GM18909 (cell line): ENCODE data around the gene KHSRP.
"Not testable (repeated sequence)": the region's sequence is repeated elsewhere in the genome, so short reads cannot be mapped to it uniquely, and the experiment has no call there.

ENCODE experiments used
- ATAC-seq: cut with Tn5 transposase; IDR thresholded peaks from one replicate; pipeline ENCODE4 v1.9.1; 2021; ENCODE audit warnings: mild to moderate bottlenecking; ENCODE audit not compliant: unreplicated experiment, poor library complexity

KHSRP gene

GRCh38 chr19:6421075-6422014, 3.3 kb downstream of the KHSRP start:
- no peak for ATAC-seq

- no peak for ATAC-seq
Observed at GRCh38 chr19:6418562-6418932, 6.1 kb downstream of the KHSRP start.

GRCh38 chr19:6417713-6418561, 6.7 kb downstream of the KHSRP start:
- no peak for ATAC-seq

- ATAC-seq: no peak
Observed at GRCh38 chr19:6416658-6417405, 7.8 kb downstream of the KHSRP start.

DNA sequence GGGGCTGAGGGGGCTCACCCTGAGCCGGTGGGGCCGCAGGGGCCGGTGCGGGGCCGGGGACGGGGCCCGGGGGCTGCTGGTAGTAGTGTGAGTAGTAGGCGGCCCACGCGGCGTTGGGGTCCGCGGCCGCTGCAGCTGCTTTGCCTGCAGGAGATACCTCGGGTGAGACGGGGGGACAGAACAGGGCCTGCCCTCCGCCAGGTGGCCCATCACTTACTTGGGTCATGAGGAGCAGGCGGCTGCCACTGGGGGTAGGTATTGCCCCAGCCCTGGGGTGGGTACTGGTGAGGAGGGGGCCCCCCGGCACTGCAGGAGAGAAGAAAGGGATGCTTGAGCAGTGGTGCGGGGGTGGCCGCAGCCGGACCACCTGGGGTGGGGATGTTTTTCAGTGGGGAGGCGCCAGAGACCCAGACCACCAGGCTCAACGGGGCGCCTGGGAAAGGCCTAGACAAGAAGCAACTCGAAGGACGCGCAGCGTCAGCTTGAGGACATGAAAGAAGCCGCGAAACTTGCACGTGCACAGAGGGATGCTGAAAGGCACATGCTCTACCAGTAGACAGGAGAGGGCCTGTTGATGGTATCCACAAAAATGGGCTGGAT, 8.9 kb downstream of the KHSRP start:
- no peak for ATAC-seq

GRCh38 chr19:6414793-6415590, 9.6 kb downstream of the KHSRP start:
- ATAC-seq: no peak

DNA sequence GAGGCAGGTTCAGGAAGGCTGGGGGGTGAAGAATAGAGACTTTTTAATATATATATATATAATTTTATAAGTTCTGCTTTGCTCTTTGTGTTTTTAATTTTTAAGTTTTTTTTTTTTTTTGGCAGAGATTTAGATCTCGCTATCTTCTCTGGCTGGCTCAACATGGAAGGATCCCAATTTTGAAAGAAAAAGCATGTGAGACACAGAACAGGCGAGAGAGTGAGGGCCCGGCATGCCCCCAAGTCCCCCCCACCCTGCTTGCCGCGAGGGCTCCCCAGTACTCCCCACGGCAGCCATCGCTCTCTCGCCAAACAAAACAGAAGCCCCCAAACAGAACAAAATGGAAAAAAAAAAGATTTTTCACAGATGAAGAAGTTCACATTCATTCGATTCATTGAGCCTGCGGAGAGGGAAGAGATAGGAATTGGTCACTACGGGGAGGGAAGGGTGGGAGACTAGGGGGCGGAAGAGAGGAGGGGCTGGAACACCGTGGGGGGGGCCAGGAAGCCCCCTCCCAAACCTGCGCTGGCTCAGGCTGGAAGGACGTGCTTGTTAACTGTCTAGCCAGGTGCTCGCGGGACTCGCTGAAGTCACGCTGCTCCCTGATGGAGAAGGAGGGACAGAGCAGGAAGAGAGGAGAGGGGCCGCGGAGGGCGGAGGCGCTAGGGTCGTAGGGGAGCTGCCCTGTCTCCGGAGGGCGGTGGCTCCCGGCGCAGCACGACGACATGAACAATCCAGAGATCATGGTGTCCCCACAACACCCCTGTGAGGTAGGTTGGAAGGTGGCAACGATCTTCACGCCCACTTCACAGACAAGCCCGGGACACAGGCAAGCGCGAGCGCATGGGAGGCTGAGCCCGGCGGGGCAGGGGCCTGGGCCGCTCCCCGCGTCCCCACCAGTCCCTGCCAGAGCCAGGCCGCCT, 10.6 kb downstream of the KHSRP start:
- no peak for ATAC-seq

- ATAC-seq: no peak
Observed at GRCh38 chr19:6413291-6413690, 11.3 kb downstream of the KHSRP start.

DNA sequence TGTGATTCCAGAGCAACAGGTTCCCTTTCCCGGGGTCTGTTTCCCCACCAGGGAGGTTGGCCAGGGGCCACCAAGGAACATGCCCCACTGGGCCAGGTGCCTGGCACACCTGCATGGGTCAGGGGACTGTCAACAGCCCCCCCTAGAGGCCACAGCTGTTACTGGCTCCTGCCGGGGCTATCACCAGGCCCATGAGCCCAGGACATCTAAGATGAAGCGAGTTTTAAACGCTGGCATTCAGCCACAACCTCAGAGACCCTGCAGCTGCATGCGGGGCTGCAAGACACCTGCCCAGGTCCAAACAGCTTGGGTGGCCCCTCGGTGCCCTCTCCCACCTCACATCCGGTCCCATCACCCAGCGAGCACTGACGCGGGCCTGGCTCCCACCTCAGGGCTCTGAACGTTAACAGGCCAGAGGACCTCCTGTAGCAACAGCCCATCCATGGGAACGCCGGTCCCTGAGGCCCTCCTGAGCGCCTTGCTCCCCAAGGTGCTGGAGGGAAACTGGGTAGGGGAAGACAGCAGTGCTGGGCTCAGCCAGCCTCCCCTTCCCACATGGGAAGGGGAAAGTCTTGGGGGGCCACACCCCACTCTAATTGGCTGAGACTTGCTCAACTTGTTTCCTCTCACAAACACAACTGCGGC, 12.0 kb downstream of the KHSRP start:
- ATAC-seq: no peak

DNA sequence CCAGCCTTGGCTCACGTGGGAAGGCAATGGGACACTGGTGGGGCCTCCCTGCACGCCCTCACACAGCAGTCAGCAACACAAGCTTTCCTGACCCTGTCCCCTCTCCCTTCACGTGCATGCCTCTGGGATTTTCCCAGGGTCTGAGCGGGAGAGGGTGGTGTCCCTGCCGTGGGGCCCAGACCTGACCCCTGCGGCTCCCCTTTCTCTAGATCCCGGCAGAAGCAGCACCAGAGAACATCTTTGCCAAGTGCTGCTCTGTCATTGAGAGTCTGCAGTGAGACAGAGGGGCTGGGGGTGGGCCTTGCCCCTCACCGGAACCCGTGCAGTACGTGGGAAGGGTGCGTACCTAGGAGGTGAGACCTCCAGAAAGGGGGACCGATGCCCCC, 12.6 kb downstream of the KHSRP start:
- ATAC-seq: no peak

- no peak for ATAC-seq
Observed at GRCh38 chr19:6409346-6409745, 15.3 kb downstream of the KHSRP start.

- ATAC-seq: no peak
Observed at GRCh38 chr19:6406401-6406800, 18.2 kb downstream of the KHSRP start.

- ATAC-seq: no peak
Observed at GRCh38 chr19:6402837-6403608, 21.6 kb downstream of the KHSRP start.

DNA sequence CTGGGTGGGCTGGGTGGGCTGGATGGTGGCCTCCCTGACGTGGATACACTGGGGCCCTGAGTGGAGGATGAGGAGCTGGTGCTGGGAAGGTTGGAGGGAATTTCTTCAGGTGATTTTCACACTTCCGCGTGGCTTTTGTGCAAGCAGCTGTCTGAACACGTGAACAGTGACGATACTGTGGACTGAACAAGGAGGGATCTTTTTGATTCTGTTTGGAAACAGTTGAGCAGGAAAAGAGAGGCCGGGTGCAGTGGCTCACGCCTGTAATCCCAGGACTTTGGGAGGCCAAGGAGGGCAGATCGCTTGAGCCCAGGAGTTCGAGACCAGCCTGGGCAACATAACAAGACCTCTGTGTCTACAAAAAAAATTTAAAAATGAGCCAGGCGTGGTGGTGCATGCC, 22.6 kb downstream of the KHSRP start:
- ATAC-seq: no peak

- ATAC-seq: not testable (repeated sequence)
Observed at GRCh38 chr19:6400062-6400944, 24.3 kb downstream of the KHSRP start.

DNA sequence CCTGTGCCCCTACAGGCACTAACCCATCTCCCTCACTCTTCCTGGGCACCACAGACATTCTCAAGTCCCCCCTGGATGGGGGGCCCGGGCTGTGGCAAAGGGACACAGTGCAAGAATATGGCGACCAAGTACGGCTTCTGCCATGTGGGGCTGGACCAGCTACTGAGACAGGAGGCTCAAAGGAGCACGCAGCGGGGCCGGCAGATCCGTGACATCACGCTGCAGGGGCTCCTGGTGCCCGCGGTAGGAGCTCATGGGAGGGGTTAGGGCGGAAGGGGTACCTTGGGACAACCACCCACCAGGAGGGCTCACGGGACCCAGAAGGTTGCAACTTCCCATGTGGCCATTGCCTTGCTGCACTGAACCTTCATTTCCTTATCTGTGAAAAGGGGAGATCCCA, 28.3 kb downstream of the KHSRP start:
- ATAC-seq: no peak
